Activated T-helper 1 cell treated with anti-CD3 and anti-CD28 coated beads, Interleukin-12 subunit alpha, Interleukin-12 subunit beta, Interleukin-2, Interleukin-4 antibody, amounts not matched to agents 30 ng/mL and 10 ng/mL and 1 ng/mL, durations not matched to agents 14 hours and 24 hours and 36 hours (primary cell): ENCODE measurements around the gene ENPP1. TPM values are rescaled to one million over a fixed set of nuclear protein-coding genes. Genes with fewer than 3 reads are reported as not detected.

Experiments
- DNase-seq: peaks from one replicate; pipeline ENCODE4 v3.0.0; 2021; ENCODE audit warnings: low spot score
- H3K27ac Mint-ChIP-seq: one replicate; pipeline ENCODE4 v1.8.0; 2021; ENCODE audit warnings: mild to moderate bottlenecking, mixed read lengths
- H3K27me3 Mint-ChIP-seq: one replicate; pipeline ENCODE4 v1.8.0; 2022; ENCODE audit warnings: mild to moderate bottlenecking, moderate library complexity, mixed read lengths; ENCODE audit not compliant: insufficient read depth
- H3K36me3 Mint-ChIP-seq: one replicate; pipeline ENCODE4 v1.8.0; 2021; ENCODE audit warnings: low read depth, mixed read lengths
- H3K4me1 Mint-ChIP-seq: one replicate; pipeline ENCODE4 v1.8.0; 2021; ENCODE audit warnings: low read depth, mixed read lengths
- H3K4me3 Mint-ChIP-seq: one replicate; pipeline ENCODE4 v1.8.0; 2021; ENCODE audit warnings: mild to moderate bottlenecking, moderate library complexity, mixed read lengths
- H3K9me3 Mint-ChIP-seq: one replicate; pipeline ENCODE4 v1.8.0; 2021; ENCODE audit warnings: mixed read lengths
- intact Hi-C: fragments of 100-400 bp; cut with micrococcal nuclease; formaldehyde crosslinking; loops from one replicate; pipeline ENCODE4 v1.15.1; 2024
- total RNA-seq: library from RNA; stranded (reverse); gene quantifications from 2 replicates; pipeline ENCODE4 v1.2.3, GENCODE V29; 2022

The ENPP1 gene
- 1.0 and 1.2 TPM in 2 replicates for total RNA-seq

- no peak within 1 kb of the TSS for H3K27ac Mint-ChIP-seq
- no peaks in the 10 kb centered on the region for H3K9me3 Mint-ChIP-seq
- peaks cover 7% of the 10 kb centered on the region for H3K4me1 Mint-ChIP-seq
- no peaks in the 10 kb centered on the region for H3K36me3 Mint-ChIP-seq
- peak; percentile 17 for DNase-seq
- intact Hi-C loops = loop anchor here (10.0 kb wide), 2 partner anchors 123 to 173 kb away; partner anchors contain the start of gene ENPP3
- H3K27me3 Mint-ChIP-seq = peaks cover 53% of the 10 kb centered on the region
- peak within 1 kb of the TSS; percentile 82 for H3K4me3 Mint-ChIP-seq
Measured at GRCh38 chr6:131807644-131808459, at the start of gene ENPP1. Gene ENPP1, plus strand, starts transcription at chr6:131808020. Its CDS starts 16 bp downstream, at chr6:131808036.

GRCh38 chr6:131758920-131759319, 48.9 kb upstream of the ENPP1 start:
- intact Hi-C loops = no loop called here
- no peak overlapping the region for H3K4me3 Mint-ChIP-seq
- H3K36me3 Mint-ChIP-seq = no peaks in the 10 kb centered on the region
- no peaks in the 10 kb centered on the region for H3K4me1 Mint-ChIP-seq
- DNase-seq = no peak
- H3K27me3 Mint-ChIP-seq = peaks cover 7% of the 10 kb centered on the region
- H3K27ac Mint-ChIP-seq = no peak overlapping the region
- no peaks in the 10 kb centered on the region for H3K9me3 Mint-ChIP-seq

- H3K36me3 Mint-ChIP-seq = no peaks in the 10 kb centered on the region
- intact Hi-C loops = no loop called here
- H3K27me3 Mint-ChIP-seq = peaks cover 4% of the 10 kb centered on the region
- DNase-seq = no peak
- H3K4me3 Mint-ChIP-seq = no peak overlapping the region
- no peak overlapping the region for H3K27ac Mint-ChIP-seq
- no peaks in the 10 kb centered on the region for H3K4me1 Mint-ChIP-seq
- H3K9me3 Mint-ChIP-seq = no peaks in the 10 kb centered on the region
Measured at GRCh38 chr6:131761060-131761761, 46.6 kb upstream of the ENPP1 start.

- DNase-seq = no peak
- intact Hi-C loops = no loop called here
Measured at GRCh38 chr6:131761762-131762067, 46.1 kb upstream of the ENPP1 start.

GRCh38 chr6:131762984-131763383, 44.8 kb upstream of the ENPP1 start:
- peaks cover 6% of the 10 kb centered on the region for H3K27me3 Mint-ChIP-seq

More at GRCh38 chr6:131761762-131762067, 46.1 kb upstream of the ENPP1 start:
- Mint-ChIP-seq H3K27me3 (peaks cover 6% of the 10 kb centered on the region), H3K9me3 (no peaks in the 10 kb centered on the region), H3K36me3 (no peaks in the 10 kb centered on the region), H3K4me3 (no peak overlapping the region), H3K27ac (no peak overlapping the region), H3K4me1 (no peaks in the 10 kb centered on the region)

GRCh38 chr6:131763749-131764148, 44.1 kb upstream of the ENPP1 start:
- no peak overlapping the region for H3K4me3 Mint-ChIP-seq
- H3K4me1 Mint-ChIP-seq = no peaks in the 10 kb centered on the region
- peaks cover 6% of the 10 kb centered on the region for H3K27me3 Mint-ChIP-seq
- no peak for DNase-seq
- intact Hi-C loops = no loop called here
- no peak overlapping the region for H3K27ac Mint-ChIP-seq
- H3K9me3 Mint-ChIP-seq = no peaks in the 10 kb centered on the region
- no peaks in the 10 kb centered on the region for H3K36me3 Mint-ChIP-seq

More at GRCh38 chr6:131762984-131763383, 44.8 kb upstream of the ENPP1 start:
- Mint-ChIP-seq H3K9me3 (no peaks in the 10 kb centered on the region), H3K4me3 (no peak overlapping the region), H3K36me3 (no peaks in the 10 kb centered on the region), H3K27ac (no peak overlapping the region), H3K4me1 (no peaks in the 10 kb centered on the region)
- intact Hi-C loops = no loop called here
- DNase-seq = no peak

- Mint-ChIP-seq H3K27me3 (peaks cover 6% of the 10 kb centered on the region), H3K36me3 (no peaks in the 10 kb centered on the region), H3K4me3 (no peak overlapping the region), H3K4me1 (no peaks in the 10 kb centered on the region), H3K27ac (no peak overlapping the region), H3K9me3 (no peaks in the 10 kb centered on the region)
- no peak for DNase-seq
- intact Hi-C loops = no loop called here
Measured at GRCh38 chr6:131764350-131764749, 43.5 kb upstream of the ENPP1 start.

GRCh38 chr6:131765081-131765803, 42.6 kb upstream of the ENPP1 start:
- no peaks in the 10 kb centered on the region for H3K36me3 Mint-ChIP-seq
- no peaks in the 10 kb centered on the region for H3K4me1 Mint-ChIP-seq
- intact Hi-C loops = no loop called here
- H3K27me3 Mint-ChIP-seq = peaks cover 7% of the 10 kb centered on the region
- DNase-seq = no peak
- no peaks in the 10 kb centered on the region for H3K9me3 Mint-ChIP-seq
- no peak overlapping the region for H3K4me3 Mint-ChIP-seq
- no peak overlapping the region for H3K27ac Mint-ChIP-seq

GRCh38 chr6:131765804-131766135, 42.0 kb upstream of the ENPP1 start:
- intact Hi-C loops = no loop called here
- Mint-ChIP-seq H3K4me3 (no peak overlapping the region), H3K27me3 (peaks cover 7% of the 10 kb centered on the region), H3K27ac (no peak overlapping the region), H3K9me3 (no peaks in the 10 kb centered on the region), H3K36me3 (no peaks in the 10 kb centered on the region), H3K4me1 (no peaks in the 10 kb centered on the region)
- DNase-seq = no peak

- H3K4me1 Mint-ChIP-seq = no peaks in the 10 kb centered on the region
- intact Hi-C loops = no loop called here
- no peaks in the 10 kb centered on the region for H3K9me3 Mint-ChIP-seq
- H3K36me3 Mint-ChIP-seq = no peaks in the 10 kb centered on the region
- H3K27me3 Mint-ChIP-seq = peaks cover 7% of the 10 kb centered on the region
- H3K4me3 Mint-ChIP-seq = no peak overlapping the region
- no peak overlapping the region for H3K27ac Mint-ChIP-seq
- DNase-seq = no peak
Measured at GRCh38 chr6:131766631-131767030, 41.2 kb upstream of the ENPP1 start.

GRCh38 chr6:131768964-131769363, 38.9 kb upstream of the ENPP1 start:
- H3K4me3 Mint-ChIP-seq = no peak overlapping the region
- no peaks in the 10 kb centered on the region for H3K9me3 Mint-ChIP-seq
- H3K27ac Mint-ChIP-seq = no peak overlapping the region
- H3K36me3 Mint-ChIP-seq = no peaks in the 10 kb centered on the region
- intact Hi-C loops = no loop called here
- no peak for DNase-seq
- peaks cover 9% of the 10 kb centered on the region for H3K27me3 Mint-ChIP-seq
- H3K4me1 Mint-ChIP-seq = no peaks in the 10 kb centered on the region

GRCh38 chr6:131769385-131770141, 38.3 kb upstream of the ENPP1 start:
- intact Hi-C loops = no loop called here
- Mint-ChIP-seq H3K4me3 (no peak overlapping the region), H3K9me3 (no peaks in the 10 kb centered on the region), H3K27me3 (peaks cover 11% of the 10 kb centered on the region), H3K27ac (no peak overlapping the region), H3K36me3 (no peaks in the 10 kb centered on the region), H3K4me1 (no peaks in the 10 kb centered on the region)
- no peak for DNase-seq
